Large intestine (tissue), 3 donors: ENCODE measurements around the gene DENND1A. TPM values are rescaled to one million over a fixed set of nuclear protein-coding genes. Genes with fewer than 3 reads are reported as not detected.

Source experiments
- DNase-seq, 2 donors: peaks; one replicate each; pipeline versions ENCODE4 v3.0.0 to v3.0.0-alpha.2; 2013
- H3K27ac ChIP-seq: one replicate; pipeline ENCODE4 v1.5.1; 2013; ENCODE audit warnings: low read length
- H3K27me3 ChIP-seq: 2 replicates; pipeline ENCODE4 v1.6.1; 2013; ENCODE audit warnings: low read length; ENCODE audit not compliant: control insufficient read depth, insufficient read depth
- H3K36me3 ChIP-seq: 2 replicates; pipeline ENCODE4 v1.6.1; 2013; ENCODE audit warnings: low read length; ENCODE audit not compliant: control insufficient read depth, insufficient read depth
- H3K4me1 ChIP-seq: one replicate; pipeline ENCODE4 v1.6.1; 2013; ENCODE audit warnings: low read length; ENCODE audit not compliant: control insufficient read depth, insufficient read depth
- H3K4me3 ChIP-seq: one replicate; pipeline ENCODE4 v1.5.1; 2013; ENCODE audit warnings: low read length
- H3K9me3 ChIP-seq: one replicate; pipeline ENCODE4 v1.6.1; 2013; ENCODE audit warnings: mild to moderate bottlenecking, low read depth, low read length, moderate library complexity; ENCODE audit not compliant: control insufficient read depth
- WGBS: methylation state at CpG from one replicate; pipeline ENCODE4 v1.1.5; 2013; ENCODE audit warnings: low lambda C conversion rate; ENCODE audit not compliant: insufficient coverage; 5-methylcytosine and 5-hydroxymethylcytosine counted together
- polyA plus RNA-seq: library from polyadenylated mRNA; unstranded; fragments of 120-200 nt; gene quantifications from one replicate; pipeline ENCODE4 v1.2.1, GENCODE V29; 2013

Gene DENND1A
- polyA plus RNA-seq, 1 donor: 29.7 TPM

GRCh38 chr9:123795336-123795735 is 134.6 kb downstream of the DENND1A start:
- no peak overlapping the region for H3K4me3 ChIP-seq
- DNase-seq: no peak
- WGBS: 100% methylated on average over 3 of the region's 7 CpGs

GRCh38 chr9:123792501-123792900 is 137.4 kb downstream of the DENND1A start:
- no peak for DNase-seq
- no CpG with 5 or more reads among the region's 4 CpGs for WGBS
- H3K27me3 ChIP-seq: no peaks in the 10 kb centered on the region
- no peaks in the 10 kb centered on the region for H3K9me3 ChIP-seq
- H3K4me3 ChIP-seq: no peak overlapping the region
- H3K36me3 ChIP-seq: no peaks in the 10 kb centered on the region
- H3K4me1 ChIP-seq: no peaks in the 10 kb centered on the region
- H3K27ac ChIP-seq: no peak overlapping the region

More at GRCh38 chr9:123795336-123795735, 134.6 kb downstream of the DENND1A start:
- Histone ChIP-seq H3K4me1 (no peaks in the 10 kb centered on the region), H3K27me3 (no peaks in the 10 kb centered on the region), H3K36me3 (no peaks in the 10 kb centered on the region), H3K9me3 (no peaks in the 10 kb centered on the region), H3K27ac (no peak overlapping the region)

- Histone ChIP-seq H3K36me3 (no peaks in the 10 kb centered on the region), H3K4me1 (no peaks in the 10 kb centered on the region), H3K27ac (no peak overlapping the region), H3K9me3 (no peaks in the 10 kb centered on the region), H3K4me3 (no peak overlapping the region), H3K27me3 (no peaks in the 10 kb centered on the region)
- DNase-seq: no peak
- WGBS: 100% methylated on average over 2 of the region's 5 CpGs
Observed at GRCh38 chr9:123789554-123790292, 140.2 kb downstream of the DENND1A start.

GRCh38 chr9:123787416-123787815 is 142.5 kb downstream of the DENND1A start:
- Histone ChIP-seq H3K27me3 (no peaks in the 10 kb centered on the region), H3K27ac (no peak overlapping the region), H3K9me3 (no peaks in the 10 kb centered on the region), H3K4me3 (no peak overlapping the region), H3K36me3 (no peaks in the 10 kb centered on the region), H3K4me1 (peaks cover 8% of the 10 kb centered on the region)
- 100% methylated on average over 1 of the region's 1 CpG for WGBS
- no peak for DNase-seq

GRCh38 chr9:123784518-123784917 is 145.4 kb downstream of the DENND1A start:
- peaks cover 8% of the 10 kb centered on the region for H3K4me1 ChIP-seq
- H3K27ac ChIP-seq: no peak overlapping the region
- H3K9me3 ChIP-seq: no peaks in the 10 kb centered on the region
- no CpG with 5 or more reads among the region's 1 CpG for WGBS
- H3K27me3 ChIP-seq: no peaks in the 10 kb centered on the region
- peaks cover 3% of the 10 kb centered on the region for H3K36me3 ChIP-seq
- no peak overlapping the region for H3K4me3 ChIP-seq
- no peak for DNase-seq

GRCh38 chr9:123778232-123778902 is 151.6 kb downstream of the DENND1A start:
- DNase-seq: no peak
- Histone ChIP-seq H3K27ac (no peak overlapping the region), H3K4me3 (no peak overlapping the region), H3K9me3 (no peaks in the 10 kb centered on the region), H3K27me3 (no peaks in the 10 kb centered on the region), H3K4me1 (no peaks in the 10 kb centered on the region), H3K36me3 (peaks cover 3% of the 10 kb centered on the region)
- 100% methylated on average over 1 of the region's 8 CpGs for WGBS

- DNase-seq: no peak
- Histone ChIP-seq H3K36me3 (peaks cover 3% of the 10 kb centered on the region), H3K4me3 (no peak overlapping the region), H3K27me3 (no peaks in the 10 kb centered on the region), H3K27ac (no peak overlapping the region), H3K4me1 (no peaks in the 10 kb centered on the region), H3K9me3 (no peaks in the 10 kb centered on the region)
- WGBS: 100% methylated on average over 2 of the region's 7 CpGs
Observed at GRCh38 chr9:123776708-123777537, 153.0 kb downstream of the DENND1A start.

GRCh38 chr9:123775289-123776284 is 154.3 kb downstream of the DENND1A start:
- no peak overlapping the region for H3K27ac ChIP-seq
- no peak overlapping the region for H3K4me3 ChIP-seq
- no peaks in the 10 kb centered on the region for H3K4me1 ChIP-seq
- no peaks in the 10 kb centered on the region for H3K36me3 ChIP-seq
- no peaks in the 10 kb centered on the region for H3K27me3 ChIP-seq
- H3K9me3 ChIP-seq: no peaks in the 10 kb centered on the region
- no peak for DNase-seq
- no CpG with 5 or more reads among the region's 8 CpGs for WGBS

- no peaks in the 10 kb centered on the region for H3K36me3 ChIP-seq
- no peaks in the 10 kb centered on the region for H3K4me1 ChIP-seq
- H3K27ac ChIP-seq: no peak overlapping the region
- H3K27me3 ChIP-seq: no peaks in the 10 kb centered on the region
- DNase-seq: no peak
- no CpG with 5 or more reads among the region's 2 CpGs for WGBS
- no peak overlapping the region for H3K4me3 ChIP-seq
- no peaks in the 10 kb centered on the region for H3K9me3 ChIP-seq
Observed at GRCh38 chr9:123773783-123774182, 156.1 kb downstream of the DENND1A start.
